Measurements from ENCODE around the gene GREM2.

GREM2 gene

DNA sequence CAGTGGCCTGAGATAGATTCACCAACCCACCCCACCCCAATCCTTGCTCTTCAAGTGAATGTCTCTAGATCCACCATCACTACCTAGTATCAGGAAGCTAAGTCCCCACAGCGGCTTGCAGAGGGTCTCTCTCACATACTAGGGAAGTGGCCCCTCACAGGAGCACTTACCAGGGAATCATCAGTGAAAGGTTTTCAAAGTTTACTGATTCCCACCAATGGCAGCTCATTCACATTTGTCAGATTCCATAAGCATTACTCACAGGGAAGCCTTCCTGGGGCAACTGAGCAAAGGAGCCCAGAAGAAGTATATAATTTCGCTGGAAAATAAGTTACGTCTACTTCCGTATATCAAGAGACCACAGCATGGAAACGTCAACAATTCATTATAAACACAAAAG, 120.8 kb downstream of the GREM2 start:
- Histone ChIP-seq H3K27me3 (ENCODE audit: control insufficient read depth, insufficient read depth, low read length) (no peaks in the 10 kb centered on the region), H3K4me3 (ENCODE audit: low read length) (no peak overlapping the region), H3K9me3 (ENCODE audit: control insufficient read depth, low read length) (no peaks in the 10 kb centered on the region), H3K36me3 (ENCODE audit: control insufficient read depth, insufficient read depth, low read length) (no peaks in the 10 kb centered on the region), H3K9ac (ENCODE audit: low read length) (no peak overlapping the region), H3K4me1 (ENCODE audit: control insufficient read depth, insufficient read depth, low read length) (no peaks in the 10 kb centered on the region)

GRCh38 chr1:240487493-240487892, 124.5 kb downstream of the GREM2 start:
- no peaks in the 10 kb centered on the region for H3K36me3 ChIP-seq (ENCODE audit: control insufficient read depth, insufficient read depth, low read length)
- no peaks in the 10 kb centered on the region for H3K9me3 ChIP-seq (ENCODE audit: control insufficient read depth, low read length)
- no peak overlapping the region for H3K9ac ChIP-seq (ENCODE audit: low read length)
- H3K4me1 ChIP-seq (ENCODE audit: control insufficient read depth, insufficient read depth, low read length), result no peaks in the 10 kb centered on the region
- no peaks in the 10 kb centered on the region for H3K27me3 ChIP-seq (ENCODE audit: control insufficient read depth, insufficient read depth, low read length)
- H3K4me3 ChIP-seq (ENCODE audit: low read length), result no peak overlapping the region

DNA sequence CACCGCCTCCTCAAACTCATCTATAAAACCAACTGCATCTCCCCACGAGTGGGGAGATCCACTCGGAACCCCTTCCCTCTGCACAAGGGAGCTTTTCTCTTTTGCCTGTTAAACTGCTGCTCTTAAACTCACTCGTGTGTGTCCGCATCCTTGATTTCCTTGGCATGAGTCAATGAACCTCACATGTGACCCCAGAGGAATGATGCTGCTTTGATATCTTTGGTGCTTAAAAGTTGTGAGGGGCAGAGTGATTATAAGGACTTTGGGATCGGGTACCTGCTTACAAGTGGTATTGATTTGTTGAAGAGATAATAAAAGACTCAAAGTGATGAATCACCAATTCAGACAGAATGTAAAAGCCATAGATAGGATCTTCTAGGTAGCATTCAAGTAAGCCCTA, 125.3 kb downstream of the GREM2 start:
- Histone ChIP-seq H3K36me3 (ENCODE audit: control insufficient read depth, insufficient read depth, low read length) (no peaks in the 10 kb centered on the region), H3K9me3 (ENCODE audit: control insufficient read depth, low read length) (no peaks in the 10 kb centered on the region), H3K4me3 (ENCODE audit: low read length) (no peak overlapping the region), H3K27me3 (ENCODE audit: control insufficient read depth, insufficient read depth, low read length) (no peaks in the 10 kb centered on the region), H3K9ac (ENCODE audit: low read length) (no peak overlapping the region), H3K4me1 (ENCODE audit: control insufficient read depth, insufficient read depth, low read length) (no peaks in the 10 kb centered on the region)

GRCh38 chr1:240484804-240485443, 127.0 kb downstream of the GREM2 start:
- Histone ChIP-seq H3K9ac (ENCODE audit: low read length) (no peak overlapping the region), H3K4me1 (ENCODE audit: control insufficient read depth, insufficient read depth, low read length) (no peaks in the 10 kb centered on the region), H3K4me3 (ENCODE audit: low read length) (no peak overlapping the region), H3K9me3 (ENCODE audit: control insufficient read depth, low read length) (no peaks in the 10 kb centered on the region), H3K36me3 (ENCODE audit: control insufficient read depth, insufficient read depth, low read length) (no peaks in the 10 kb centered on the region), H3K27me3 (ENCODE audit: control insufficient read depth, insufficient read depth, low read length) (no peaks in the 10 kb centered on the region)

GRCh38 chr1:240478536-240478935, 133.4 kb downstream of the GREM2 start:
- Histone ChIP-seq H3K9ac (ENCODE audit: low read length) (no peak overlapping the region), H3K4me1 (ENCODE audit: control insufficient read depth, insufficient read depth, low read length) (no peaks in the 10 kb centered on the region), H3K9me3 (ENCODE audit: control insufficient read depth, low read length) (no peaks in the 10 kb centered on the region), H3K36me3 (ENCODE audit: control insufficient read depth, insufficient read depth, low read length) (no peaks in the 10 kb centered on the region), H3K4me3 (ENCODE audit: low read length) (no peak overlapping the region), H3K27me3 (ENCODE audit: control insufficient read depth, insufficient read depth, low read length) (no peaks in the 10 kb centered on the region)

DNA sequence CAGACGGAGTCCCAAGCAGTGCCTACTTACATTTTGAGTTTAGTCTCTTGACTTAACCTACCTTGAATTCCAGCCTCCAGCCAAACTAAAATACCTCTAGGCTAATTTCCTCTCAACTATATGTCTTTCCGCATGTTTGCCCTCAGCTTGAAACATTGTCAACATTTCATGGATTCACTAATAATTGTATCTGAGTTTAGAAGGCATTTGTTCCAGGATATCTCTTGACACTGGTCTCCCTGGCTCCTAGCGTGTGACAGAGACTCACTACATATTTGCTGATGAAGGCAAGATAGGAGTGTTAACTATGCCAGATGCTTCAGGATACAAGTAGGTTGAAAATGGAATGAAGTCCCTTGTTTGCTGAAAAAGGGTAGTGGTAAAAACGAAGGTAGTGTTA, 136.1 kb downstream of the GREM2 start:
- H3K27me3 ChIP-seq (ENCODE audit: control insufficient read depth, insufficient read depth, low read length), result no peaks in the 10 kb centered on the region
- H3K9me3 ChIP-seq (ENCODE audit: control insufficient read depth, low read length), result no peaks in the 10 kb centered on the region
- H3K4me1 ChIP-seq (ENCODE audit: control insufficient read depth, insufficient read depth, low read length), result no peaks in the 10 kb centered on the region
- H3K36me3 ChIP-seq (ENCODE audit: control insufficient read depth, insufficient read depth, low read length), result no peaks in the 10 kb centered on the region
- no peak overlapping the region for H3K9ac ChIP-seq (ENCODE audit: low read length)
- no peak overlapping the region for H3K4me3 ChIP-seq (ENCODE audit: low read length)

DNA sequence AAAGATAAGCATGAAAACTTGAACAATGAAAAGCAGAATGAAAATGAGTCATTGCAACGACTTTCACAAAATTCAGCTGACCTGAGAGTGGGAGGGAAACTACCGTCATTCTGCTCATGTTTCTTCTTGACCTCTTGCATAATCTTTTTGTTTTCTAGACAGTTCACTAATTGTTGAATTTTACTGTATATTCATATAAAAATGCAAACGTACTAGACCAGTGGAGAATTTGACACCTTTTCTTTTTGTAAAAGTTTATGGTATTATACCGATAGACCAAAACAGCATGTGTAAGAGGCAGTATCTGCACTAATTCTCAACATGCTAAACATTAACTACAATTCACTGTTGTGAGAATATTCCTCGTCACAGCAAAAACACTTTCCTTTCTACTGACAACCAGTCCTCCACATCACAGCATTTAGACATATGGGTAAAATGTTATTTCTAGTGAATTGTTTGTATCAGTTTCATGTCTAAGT, 137.8 kb downstream of the GREM2 start:
- Histone ChIP-seq H3K9ac (ENCODE audit: low read length) (no peak overlapping the region), H3K36me3 (ENCODE audit: control insufficient read depth, insufficient read depth, low read length) (no peaks in the 10 kb centered on the region), H3K4me1 (ENCODE audit: control insufficient read depth, insufficient read depth, low read length) (no peaks in the 10 kb centered on the region), H3K9me3 (ENCODE audit: control insufficient read depth, low read length) (no peaks in the 10 kb centered on the region), H3K4me3 (ENCODE audit: low read length) (no peak overlapping the region), H3K27me3 (ENCODE audit: control insufficient read depth, insufficient read depth, low read length) (no peaks in the 10 kb centered on the region)

- Histone ChIP-seq H3K9ac (ENCODE audit: low read length) (no peak overlapping the region), H3K4me3 (ENCODE audit: low read length) (no peak overlapping the region), H3K4me1 (ENCODE audit: control insufficient read depth, insufficient read depth, low read length) (no peaks in the 10 kb centered on the region), H3K36me3 (ENCODE audit: control insufficient read depth, insufficient read depth, low read length) (no peaks in the 10 kb centered on the region), H3K9me3 (ENCODE audit: control insufficient read depth, low read length) (no peaks in the 10 kb centered on the region), H3K27me3 (ENCODE audit: control insufficient read depth, insufficient read depth, low read length) (no peaks in the 10 kb centered on the region)
These were observed 143.3 kb downstream of the GREM2 start for GRCh38 chr1:240468656-240469055.

GRCh38 chr1:240467895-240468294, 144.1 kb downstream of the GREM2 start:
- no peaks in the 10 kb centered on the region for H3K27me3 ChIP-seq (ENCODE audit: control insufficient read depth, insufficient read depth, low read length)
- H3K36me3 ChIP-seq (ENCODE audit: control insufficient read depth, insufficient read depth, low read length), result no peaks in the 10 kb centered on the region
- no peak overlapping the region for H3K9ac ChIP-seq (ENCODE audit: low read length)
- no peaks in the 10 kb centered on the region for H3K4me1 ChIP-seq (ENCODE audit: control insufficient read depth, insufficient read depth, low read length)
- H3K9me3 ChIP-seq (ENCODE audit: control insufficient read depth, low read length), result no peaks in the 10 kb centered on the region
- H3K4me3 ChIP-seq (ENCODE audit: low read length), result no peak overlapping the region

GRCh38 chr1:240466509-240466908, 145.4 kb downstream of the GREM2 start:
- H3K9me3 ChIP-seq (ENCODE audit: control insufficient read depth, low read length), result no peaks in the 10 kb centered on the region
- no peaks in the 10 kb centered on the region for H3K27me3 ChIP-seq (ENCODE audit: control insufficient read depth, insufficient read depth, low read length)
- no peaks in the 10 kb centered on the region for H3K4me1 ChIP-seq (ENCODE audit: control insufficient read depth, insufficient read depth, low read length)
- H3K4me3 ChIP-seq (ENCODE audit: low read length), result no peak overlapping the region
- no peak overlapping the region for H3K9ac ChIP-seq (ENCODE audit: low read length)
- no peaks in the 10 kb centered on the region for H3K36me3 ChIP-seq (ENCODE audit: control insufficient read depth, insufficient read depth, low read length)

DNA sequence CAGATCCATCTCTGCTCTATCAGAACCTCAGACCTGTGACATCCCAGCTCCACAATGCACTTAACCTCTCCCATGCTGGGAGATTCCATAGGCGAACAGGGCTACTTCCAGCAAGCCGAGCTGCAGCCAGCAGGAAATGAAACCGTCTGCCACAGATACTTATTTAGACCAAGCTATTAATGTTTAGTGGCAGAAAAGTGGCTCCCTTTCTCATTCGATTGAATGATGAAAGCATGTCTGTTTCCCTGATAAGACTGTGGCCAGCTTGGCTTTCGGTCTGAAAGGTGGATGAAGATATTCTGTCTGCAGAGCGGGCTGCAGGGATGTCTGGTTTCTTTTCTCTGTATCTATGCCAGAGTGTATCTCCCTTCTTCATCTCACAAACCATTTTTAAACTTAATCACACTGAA, 146.4 kb downstream of the GREM2 start:
- no peaks in the 10 kb centered on the region for H3K36me3 ChIP-seq (ENCODE audit: control insufficient read depth, insufficient read depth, low read length)
- H3K27me3 ChIP-seq (ENCODE audit: control insufficient read depth, insufficient read depth, low read length), result no peaks in the 10 kb centered on the region
- no peaks in the 10 kb centered on the region for H3K4me1 ChIP-seq (ENCODE audit: control insufficient read depth, insufficient read depth, low read length)
- H3K9me3 ChIP-seq (ENCODE audit: control insufficient read depth, low read length), result no peaks in the 10 kb centered on the region
- no peak overlapping the region for H3K9ac ChIP-seq (ENCODE audit: low read length)
- H3K4me3 ChIP-seq (ENCODE audit: low read length), result no peak overlapping the region

DNA sequence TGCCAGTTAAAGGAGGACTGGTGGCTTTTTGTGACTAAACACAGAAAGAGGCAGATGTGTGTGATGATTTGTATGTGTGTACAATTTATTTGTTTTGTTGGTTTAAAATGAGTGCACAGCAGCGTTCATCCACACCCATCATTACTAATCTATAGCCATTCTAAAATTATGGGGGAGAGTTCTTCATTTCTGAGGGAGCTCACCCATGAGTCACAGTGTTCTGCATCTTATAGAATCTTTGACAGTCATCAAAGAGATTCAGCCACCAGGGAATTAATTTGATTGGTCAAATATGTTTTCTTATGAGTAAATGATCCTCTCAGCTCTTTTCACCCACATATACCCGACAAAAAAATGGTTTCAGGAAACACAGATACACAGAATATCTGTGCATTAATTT, 147.9 kb downstream of the GREM2 start:
- no peaks in the 10 kb centered on the region for H3K27me3 ChIP-seq (ENCODE audit: control insufficient read depth, insufficient read depth, low read length)
- H3K9me3 ChIP-seq (ENCODE audit: control insufficient read depth, low read length), result no peaks in the 10 kb centered on the region
- H3K4me1 ChIP-seq (ENCODE audit: control insufficient read depth, insufficient read depth, low read length), result no peaks in the 10 kb centered on the region
- H3K36me3 ChIP-seq (ENCODE audit: control insufficient read depth, insufficient read depth, low read length), result no peaks in the 10 kb centered on the region
- H3K4me3 ChIP-seq (ENCODE audit: low read length), result no peak overlapping the region
- no peak overlapping the region for H3K9ac ChIP-seq (ENCODE audit: low read length)

Measured in mucosa of stomach (tissue), 1 donor.